HG02938 (cell line): ENCODE measurements around the gene NFS1.

Source experiments
- ATAC-seq: cut with Tn5 transposase; IDR thresholded peaks from one replicate; pipeline ENCODE4 v1.9.1; 2021; ENCODE audit warnings: mild to moderate bottlenecking, moderate library complexity; ENCODE audit not compliant: unreplicated experiment

The NFS1 gene

DNA sequence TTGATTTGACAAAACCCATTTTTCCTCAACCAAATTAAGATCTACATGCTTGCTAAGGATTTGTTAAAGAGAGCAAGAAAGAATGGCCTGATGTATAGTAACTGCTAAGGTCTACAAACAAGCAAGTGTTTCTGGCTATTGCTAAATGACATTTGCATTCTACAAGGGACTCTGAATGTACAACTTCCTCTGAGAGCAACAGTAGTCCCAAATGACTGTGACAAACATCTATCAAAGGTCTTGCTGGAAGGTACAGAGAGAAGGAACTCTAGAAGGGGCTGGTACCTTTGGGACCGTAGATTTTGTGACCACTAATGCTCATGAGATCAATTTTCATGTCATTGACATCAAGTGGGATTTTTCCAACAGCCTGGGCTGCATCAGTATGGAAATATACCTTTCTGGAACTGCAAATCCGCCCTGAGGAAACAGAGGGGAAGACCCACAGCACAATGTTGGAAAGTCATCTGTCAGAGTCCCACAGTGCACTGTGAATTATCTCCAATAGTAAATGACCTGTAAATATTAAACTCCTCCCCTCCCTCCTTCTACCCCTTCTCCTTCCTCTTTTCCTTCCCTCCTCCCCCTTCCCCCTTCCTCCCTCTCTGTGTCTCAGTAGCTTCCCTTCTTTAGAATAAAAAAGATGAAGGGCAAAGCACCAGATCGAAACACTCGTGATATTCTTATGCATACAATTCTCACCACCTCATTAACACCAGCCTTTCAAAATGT is 18.5 kb downstream of the NFS1 start:
- ATAC-seq: no peak

DNA sequence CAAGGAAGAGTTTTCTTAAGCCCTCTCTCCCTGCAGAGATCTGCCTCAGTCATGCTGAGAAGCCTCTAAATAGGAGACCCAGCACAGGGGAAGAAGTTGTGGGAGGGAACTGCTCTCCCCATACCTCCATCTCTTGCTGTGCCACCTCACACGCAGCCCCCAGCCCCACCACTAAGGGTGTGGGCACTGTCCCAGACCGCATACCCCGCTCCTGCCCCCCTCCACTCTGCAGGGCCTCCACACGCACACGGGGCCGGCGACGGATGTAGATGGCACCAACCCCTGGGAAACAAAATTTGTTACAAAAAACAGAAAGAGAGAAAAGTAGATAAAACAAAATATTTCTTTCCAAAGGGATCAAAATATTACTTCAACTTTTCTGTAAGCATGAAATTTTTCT is 24.2 kb downstream of the NFS1 start:
- ATAC-seq: no peak

DNA sequence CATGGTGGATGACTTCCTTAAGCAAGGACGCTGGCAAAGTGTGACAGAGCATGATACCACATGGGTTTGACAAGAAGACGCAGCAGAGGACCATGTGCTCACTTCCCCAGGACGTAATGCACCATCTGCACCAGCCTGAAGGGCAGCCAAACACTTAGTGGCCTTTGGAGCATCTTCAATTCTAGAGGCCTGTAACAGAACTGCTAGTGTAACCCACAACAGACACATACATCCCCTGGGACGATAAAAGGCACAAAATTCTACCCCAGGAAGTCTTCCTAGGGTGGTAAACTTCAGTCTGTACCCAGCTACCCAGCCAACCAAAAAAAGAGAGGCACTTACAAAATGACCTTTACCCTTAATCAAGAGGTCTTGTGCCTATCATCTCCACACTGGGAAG is 25.3 kb downstream of the NFS1 start:
- ATAC-seq: no peak

DNA sequence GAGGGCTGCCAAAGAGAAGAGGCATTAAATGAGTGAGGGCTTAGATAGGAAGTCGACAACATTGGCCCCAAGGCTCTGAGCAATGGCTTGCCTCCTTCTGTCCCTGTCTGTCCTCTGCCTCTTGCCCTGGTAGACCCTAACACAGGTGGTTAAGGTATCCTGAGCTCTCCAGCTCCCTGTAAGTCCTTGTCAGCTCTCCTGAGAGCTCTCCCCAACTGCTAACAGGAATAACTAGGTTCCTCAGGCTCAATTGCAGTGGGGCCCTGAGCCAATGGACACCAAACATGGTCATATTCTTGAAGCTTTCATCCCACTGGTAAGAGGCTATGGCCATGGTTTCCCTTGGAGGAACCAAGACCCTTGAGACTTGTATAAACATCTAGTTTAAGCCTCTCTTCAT is 29.5 kb downstream of the NFS1 start:
- ATAC-seq: no peak

DNA sequence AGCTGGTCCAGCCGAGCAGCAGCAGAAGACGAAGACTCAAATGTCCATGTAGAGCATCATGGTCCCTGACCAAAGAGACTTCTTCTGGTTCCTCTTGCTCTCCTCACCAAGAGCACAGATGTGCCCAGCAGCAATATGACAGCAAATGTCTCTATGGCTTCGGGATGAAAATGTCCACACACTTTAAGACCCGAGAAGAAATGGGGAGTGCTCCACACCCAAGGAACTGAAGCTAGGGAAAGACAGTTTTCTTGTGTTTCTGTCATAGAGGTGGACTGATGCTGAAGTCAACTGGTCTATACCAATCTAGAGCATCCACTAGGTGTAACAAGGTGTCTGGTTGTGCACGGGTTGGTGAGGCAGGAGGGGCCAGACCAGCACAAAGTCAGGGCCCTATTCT is 29.9 kb downstream of the NFS1 start:
- no peak for ATAC-seq

DNA sequence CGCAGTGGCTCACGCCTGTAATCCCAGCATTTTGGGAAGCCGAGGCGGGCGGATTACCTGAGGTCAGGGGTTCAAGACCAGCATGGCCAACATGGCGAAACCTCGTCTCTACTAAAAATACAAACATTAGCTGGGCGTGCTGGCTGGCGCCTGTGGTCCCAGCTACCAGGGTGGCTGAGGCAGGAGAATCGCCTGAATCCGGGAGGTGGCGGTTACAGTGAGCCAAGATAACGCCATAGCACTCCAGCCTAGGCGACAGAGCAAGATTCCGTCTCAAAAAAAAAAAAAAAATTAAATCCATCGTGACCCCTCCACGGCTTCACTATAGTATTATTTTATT is 33.2 kb downstream of the NFS1 start:
- no peak for ATAC-seq

DNA sequence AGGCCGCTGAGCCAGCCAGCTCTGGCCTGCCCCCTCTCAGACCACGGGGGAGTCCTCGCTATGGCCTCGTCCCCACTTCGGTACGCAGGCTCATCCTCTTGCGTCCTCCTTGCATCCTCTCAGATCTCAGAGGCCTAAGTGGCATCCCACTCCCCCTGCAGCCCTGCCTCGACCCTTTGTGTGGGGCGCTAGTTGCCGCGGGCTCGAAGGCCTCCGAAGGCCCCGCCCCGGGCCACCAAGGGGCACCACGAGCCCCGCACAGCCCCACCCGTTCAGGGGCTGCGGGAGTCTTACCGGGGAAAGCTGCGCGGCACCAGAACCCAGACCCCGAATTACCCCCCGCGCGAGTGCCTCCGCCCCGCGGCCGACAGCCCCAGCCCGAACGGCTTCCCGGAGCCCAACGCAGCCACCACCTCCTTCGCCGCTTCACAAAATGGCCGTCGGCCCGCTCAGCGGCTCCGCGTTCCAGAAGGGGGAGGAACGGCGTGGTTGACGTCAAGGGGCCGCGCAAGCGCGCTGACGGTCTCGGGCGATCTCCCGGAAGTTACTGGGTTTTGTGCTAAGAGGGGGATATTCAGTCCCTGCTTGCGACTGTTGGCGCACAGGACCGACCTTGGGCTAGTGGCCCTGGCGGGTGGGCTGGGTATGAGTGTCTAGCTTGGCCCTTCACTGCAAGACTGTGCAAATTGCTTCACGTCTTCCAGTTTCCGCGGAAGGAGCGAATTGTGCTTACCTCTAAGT is 34.5 kb downstream of the NFS1 start, which contains the start of the genes CPNE1 and RBM12:
TSS of gene CPNE1 (minus strand) at position 435 of the 741 bp plus-strand sequence. CDS start 31,977 bp downstream, outside the sequence.
TSS of gene RBM12 (minus strand) at position 435 of the 741 bp plus-strand sequence. CDS start 9,578 bp downstream, outside the sequence.
- ATAC-seq: peak; percentile 86

DNA sequence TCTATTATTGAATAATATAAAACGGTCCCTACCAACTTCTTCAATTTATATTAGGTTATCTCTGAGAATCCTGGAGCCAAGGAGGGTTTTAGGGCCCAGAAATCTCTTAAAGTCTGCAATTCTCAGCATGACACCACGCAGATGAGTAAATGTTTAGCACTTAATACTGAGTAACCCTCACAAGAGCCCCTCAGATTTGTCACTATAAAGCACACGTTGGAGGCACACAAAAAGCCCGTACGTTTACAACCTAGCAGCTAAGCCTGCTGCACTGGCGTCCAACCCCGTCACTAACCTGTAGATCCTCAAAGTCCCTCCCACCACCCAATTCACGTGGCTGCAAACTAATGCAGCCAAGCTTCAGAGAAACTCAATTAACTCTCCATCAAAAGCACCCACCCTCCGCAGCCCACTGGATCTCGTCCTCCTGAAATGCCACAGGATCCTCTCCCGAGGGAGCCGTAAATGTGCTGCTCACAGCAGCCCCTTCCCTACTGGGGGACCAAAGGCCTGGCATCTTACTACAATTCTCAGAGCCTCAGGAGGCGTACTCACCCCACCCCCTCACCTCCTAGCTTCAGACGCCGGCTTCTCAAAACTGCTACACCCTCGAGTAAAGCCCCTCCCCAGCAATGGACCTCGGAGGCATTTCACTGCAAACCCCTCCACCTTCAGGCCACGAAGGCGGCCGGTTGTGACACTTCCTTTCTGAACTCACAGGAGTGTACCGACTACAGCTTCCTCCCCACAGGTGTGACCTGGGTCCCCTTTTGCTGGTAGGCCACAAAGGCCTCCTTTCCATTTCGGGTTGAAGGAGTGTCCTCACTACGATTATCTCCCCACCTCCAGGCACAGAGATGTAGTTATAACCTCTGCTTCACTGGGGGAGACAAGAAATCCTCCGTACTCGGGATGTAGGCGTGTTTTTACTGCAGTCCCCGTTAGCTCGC is 35.4 kb downstream of the NFS1 start:
- peak; percentile 19 for ATAC-seq

DNA sequence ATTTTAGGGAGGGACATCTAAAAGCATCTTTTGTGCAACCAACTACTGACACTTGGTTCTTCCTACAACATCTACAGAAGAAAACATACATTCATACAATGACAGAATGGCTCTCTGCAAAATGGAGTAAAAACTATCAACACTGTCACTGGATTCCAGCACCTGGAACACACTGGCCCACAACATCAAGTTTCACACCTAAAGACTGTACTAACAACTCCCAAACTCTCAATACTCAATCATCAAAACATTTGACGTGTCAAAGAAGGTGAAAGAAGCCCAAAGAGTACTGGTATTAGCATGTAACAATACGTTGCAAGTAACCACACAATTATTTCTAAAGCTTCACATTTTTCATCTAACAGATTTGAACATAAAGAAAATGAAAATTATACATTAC is 36.6 kb downstream of the NFS1 start:
- no peak for ATAC-seq

DNA sequence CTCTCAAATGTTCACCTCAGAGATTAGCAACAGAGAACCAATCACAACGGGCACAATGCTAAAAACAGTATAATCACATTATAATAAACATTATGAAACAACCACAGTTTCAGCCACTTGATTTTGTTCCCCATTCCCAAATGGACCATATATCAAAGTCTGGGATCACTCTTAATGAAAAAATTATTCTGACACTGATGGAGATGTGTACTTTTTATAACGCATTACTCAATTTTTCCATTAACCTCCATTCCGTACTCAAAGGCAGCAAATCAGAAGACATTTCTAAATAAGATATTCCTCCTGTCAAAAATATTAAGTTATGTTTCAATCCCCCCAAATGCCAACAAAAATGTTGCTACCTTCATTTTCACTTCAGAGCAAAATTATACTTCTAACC is 37.2 kb downstream of the NFS1 start:
- ATAC-seq: no peak

DNA sequence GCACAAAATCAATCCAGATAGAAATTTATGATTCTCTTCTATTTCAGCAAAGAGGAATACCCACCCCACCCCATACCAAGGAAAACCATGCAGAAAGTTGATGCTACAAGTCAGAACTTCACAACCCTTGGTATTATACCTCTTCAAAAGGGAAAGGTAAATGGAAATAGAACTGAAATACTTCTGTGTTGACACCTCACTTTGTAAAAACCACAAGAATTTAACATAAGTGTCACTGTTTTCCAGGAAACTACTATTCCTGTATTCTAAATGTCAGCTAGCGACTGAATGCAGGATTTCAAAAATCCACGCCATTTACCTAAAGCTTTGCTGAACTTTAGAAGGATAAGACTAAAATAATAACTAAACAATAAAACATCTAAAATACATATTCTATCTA is 38.1 kb downstream of the NFS1 start:
- ATAC-seq: no peak

DNA sequence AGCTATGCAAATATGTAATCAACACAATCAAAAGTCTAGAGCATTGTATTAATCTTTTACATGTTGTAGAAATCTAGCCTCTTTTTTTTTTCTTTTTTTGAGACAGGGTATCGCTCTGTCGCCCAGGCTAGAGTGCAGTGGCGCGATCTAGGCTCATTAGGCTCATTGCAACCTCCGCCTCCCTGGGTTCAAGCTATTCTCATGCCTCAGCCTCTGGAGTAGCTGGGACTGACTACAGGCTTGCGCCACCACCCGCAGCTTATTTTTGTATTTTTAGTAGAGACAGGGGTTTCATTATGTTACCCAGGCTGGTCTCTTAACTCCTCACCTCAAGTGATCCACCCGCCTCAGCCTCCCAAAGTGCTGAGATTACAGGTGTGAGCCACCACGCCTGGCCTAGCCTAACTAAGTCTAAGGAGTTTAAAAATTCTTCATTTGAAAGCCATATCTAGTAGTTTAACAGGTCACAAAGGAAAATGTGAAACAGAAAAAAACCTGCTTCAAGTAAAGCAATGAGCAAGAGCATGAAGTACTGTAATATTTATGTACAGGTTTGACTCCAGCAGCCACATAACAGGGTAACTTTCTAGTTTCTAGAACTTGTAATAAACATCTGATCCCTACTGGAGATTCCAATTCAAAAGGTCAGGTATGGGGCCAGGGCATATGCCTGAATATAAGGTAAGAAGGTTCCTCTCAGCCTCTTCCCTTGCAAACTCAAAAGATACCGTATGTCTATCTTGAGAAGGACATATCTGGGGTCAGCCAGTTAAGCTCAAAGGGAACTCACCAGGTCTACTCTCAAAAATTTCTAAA is 38.8 kb downstream of the NFS1 start:
- ATAC-seq: no peak

DNA sequence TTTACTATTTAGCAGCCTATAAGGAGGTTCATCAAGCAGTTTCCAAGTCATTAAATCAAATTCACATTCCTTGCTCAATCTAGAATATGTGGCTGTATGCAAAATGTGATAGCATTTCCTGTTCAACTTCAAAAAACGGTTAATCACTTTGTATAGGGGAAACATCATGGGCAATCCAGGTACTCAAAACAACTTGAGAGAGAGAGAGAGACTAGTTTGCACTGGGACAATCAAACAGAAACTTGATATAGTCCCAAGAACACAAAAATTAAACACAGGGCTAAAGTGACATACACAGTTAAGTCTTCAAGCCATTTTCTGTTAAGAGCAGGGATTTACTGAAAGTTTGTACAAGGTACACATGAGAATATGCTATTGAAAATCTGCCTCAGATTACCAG is 41.9 kb downstream of the NFS1 start:
- ATAC-seq: no peak

DNA sequence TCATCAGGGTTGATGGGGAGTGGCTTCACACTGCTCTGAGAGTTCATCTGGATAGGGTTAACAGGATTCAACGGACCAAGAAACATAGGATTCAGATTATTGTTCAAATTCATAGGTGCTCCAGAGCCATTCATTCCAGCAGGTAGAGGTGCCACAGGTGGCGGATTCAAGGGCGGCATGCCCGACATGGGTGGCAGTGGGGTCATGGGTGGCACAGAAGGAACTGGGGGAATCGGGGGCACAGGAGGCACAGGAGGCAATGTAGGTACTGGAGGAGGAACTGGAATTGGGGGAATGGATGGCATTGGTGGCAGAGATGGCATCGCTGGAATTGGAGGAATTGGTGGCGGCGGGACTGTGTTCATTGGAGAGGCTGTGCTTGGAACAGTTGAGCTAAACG is 44.7 kb downstream of the NFS1 start:
- no peak for ATAC-seq

DNA sequence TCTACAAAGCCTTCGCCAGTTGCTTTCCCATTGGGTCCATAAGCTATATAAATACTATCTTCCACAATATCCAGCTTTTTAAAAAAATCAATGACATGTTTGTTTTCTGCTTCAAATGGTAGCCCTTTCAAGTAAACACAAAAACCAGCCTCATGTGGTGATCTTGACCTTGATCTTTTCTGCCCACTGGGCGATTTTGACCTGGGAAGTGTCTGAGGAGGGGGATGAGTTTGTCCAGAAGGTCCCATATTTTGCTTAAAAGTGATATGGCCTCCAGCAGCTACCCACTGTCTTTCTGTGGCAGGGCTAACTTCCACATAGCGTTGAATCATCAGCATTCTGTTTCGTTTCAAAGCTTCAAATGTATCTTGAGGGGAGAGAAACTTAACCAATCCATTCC is 45.3 kb downstream of the NFS1 start:
- no peak for ATAC-seq

DNA sequence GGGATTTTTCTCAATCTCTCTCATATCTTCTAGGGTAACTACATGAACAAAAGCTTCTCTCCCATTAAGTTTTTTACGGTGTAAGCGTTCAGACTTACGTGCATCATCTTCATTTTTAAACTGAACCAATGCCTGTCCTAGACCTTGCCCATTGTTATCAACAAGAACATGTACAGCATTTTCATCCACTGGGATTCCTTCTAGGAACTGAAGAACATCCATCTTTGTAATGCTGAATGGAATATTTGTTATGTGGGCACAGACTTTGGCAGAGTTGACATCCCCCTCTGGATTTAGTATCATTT is 45.8 kb downstream of the NFS1 start:
- no peak for ATAC-seq

DNA sequence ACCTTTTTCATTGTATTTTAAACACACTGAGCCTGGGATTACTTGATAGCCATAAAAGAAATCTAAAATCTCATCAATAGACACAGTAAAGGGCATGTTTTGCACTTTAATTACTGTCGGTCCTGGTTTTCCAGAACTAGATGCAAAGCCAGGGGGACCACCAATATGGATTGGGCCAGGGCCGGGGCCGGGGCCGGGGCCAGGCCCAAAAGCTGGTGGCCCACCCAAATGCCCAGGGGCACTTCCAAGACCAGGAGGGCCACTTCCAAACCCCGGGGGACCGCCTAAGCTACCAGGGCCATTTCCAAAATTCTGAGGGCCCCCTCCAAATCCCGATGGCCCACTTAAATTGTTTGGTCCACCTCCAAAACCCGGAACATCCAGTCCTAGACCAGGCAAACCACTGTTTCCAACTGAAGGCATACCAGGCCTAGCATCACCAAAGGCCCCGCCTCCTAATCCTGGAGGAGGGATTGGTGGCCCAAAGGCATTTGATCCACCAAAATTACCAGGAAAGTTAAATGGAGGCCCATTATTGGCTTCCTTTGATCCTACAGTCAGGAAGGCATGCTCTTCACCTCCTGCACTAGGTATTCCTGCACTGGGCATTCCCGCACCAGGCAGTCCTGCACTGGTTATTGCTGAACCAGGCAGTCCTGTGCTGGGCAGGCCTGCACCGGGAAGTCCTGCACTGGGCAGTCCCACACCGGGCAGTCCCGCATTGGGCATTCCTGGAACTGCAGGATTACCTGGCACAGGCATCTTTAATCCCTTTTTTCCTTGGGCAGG is 46.3 kb downstream of the NFS1 start:
- ATAC-seq: no peak

DNA sequence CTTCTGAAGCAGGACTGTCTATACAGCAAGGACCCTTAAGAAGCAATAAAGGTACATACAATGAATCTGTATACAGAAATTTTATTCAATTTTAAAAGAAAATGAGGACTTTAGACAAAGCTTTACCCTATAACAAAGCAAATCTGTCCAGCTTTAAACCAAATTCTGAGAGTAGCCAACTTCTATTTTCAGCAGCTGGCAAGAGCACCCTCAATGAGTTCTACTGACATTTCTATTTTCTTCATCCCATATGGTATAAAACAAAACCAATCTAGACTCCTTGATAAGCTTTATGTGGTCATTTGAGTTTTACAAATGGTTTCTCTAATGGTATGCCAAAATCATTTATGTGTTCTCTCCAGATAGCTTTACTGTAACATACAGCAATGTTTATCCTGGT is 47.2 kb downstream of the NFS1 start:
- ATAC-seq: no peak

DNA sequence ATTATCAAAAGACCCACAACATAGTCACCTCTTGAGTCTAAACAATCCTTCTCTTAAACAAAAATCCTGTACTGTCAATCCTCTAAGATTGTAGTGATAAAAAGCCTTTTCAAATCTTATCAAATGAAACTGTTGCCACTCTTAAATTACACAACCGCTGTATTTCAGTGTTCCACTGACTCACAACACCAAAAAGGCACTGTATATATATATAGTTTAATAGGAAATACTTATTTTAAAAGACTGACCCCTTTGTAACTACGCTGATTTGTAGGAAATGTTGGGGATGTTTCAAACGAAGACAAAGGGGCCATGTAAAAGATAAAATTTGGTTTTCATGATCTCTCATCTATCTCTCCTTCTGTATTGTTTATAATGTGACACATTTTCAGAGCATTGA is 48.5 kb downstream of the NFS1 start:
- ATAC-seq: no peak

DNA sequence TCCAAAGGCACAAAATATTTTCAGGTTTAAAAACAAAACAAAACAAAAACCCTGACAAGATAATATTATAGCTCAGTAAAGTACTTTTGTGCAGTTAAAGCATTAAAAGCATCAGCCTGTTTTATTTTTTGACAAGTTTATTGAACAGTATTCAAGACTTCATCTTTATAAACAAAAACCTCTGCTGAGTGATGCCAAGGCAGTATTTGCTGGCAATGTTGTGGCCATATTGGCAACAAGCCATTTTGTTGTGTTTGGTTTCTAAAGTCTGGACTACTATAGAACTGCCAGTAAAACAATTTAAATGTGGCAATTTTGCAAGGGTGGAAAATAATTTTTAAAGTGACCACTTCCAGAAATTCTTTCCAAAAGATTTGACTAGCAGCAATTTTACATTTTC is 50.3 kb downstream of the NFS1 start:
- ATAC-seq: no peak
